GM18499 (cell line): ENCODE results near the gene MAN1B1.

Experiments used
- ATAC-seq: cut with Tn5 transposase; IDR thresholded peaks from one replicate; pipeline ENCODE4 v1.9.1; 2021; ENCODE audit warnings: moderate number of reproducible peaks; ENCODE audit not compliant: insufficient read depth, unreplicated experiment

The MAN1B1 gene

GRCh38 chr9:137140151-137141012 lies 53.6 kb downstream of the MAN1B1 start:
- ATAC-seq, result no peak

- no peak for ATAC-seq
Observed at GRCh38 chr9:137141050-137141810, 54.4 kb downstream of the MAN1B1 start.

GRCh38 chr9:137141976-137142936 lies 55.5 kb downstream of the MAN1B1 start:
- no peak for ATAC-seq

GRCh38 chr9:137143459-137143858 lies 56.7 kb downstream of the MAN1B1 start:
- no peak for ATAC-seq

- ATAC-seq, result no peak
Observed at GRCh38 chr9:137145731-137146526, 59.1 kb downstream of the MAN1B1 start.

- ATAC-seq, result no peak
Observed at GRCh38 chr9:137146527-137146918, 59.7 kb downstream of the MAN1B1 start.

GRCh38 chr9:137147091-137147792 lies 60.5 kb downstream of the MAN1B1 start:
- no peak for ATAC-seq

- ATAC-seq, result no peak
Observed at GRCh38 chr9:137147793-137148160, 61.0 kb downstream of the MAN1B1 start.

GRCh38 chr9:137148242-137148641 lies 61.5 kb downstream of the MAN1B1 start:
- ATAC-seq, result no peak

GRCh38 chr9:137148661-137149060 lies 61.9 kb downstream of the MAN1B1 start:
- no peak for ATAC-seq

- ATAC-seq, result no peak
Observed at GRCh38 chr9:137149363-137149762, 62.6 kb downstream of the MAN1B1 start.

- no peak for ATAC-seq
Observed at GRCh38 chr9:137149942-137150616, 63.3 kb downstream of the MAN1B1 start.

GRCh38 chr9:137150617-137151457 lies 64.1 kb downstream of the MAN1B1 start:
- no peak for ATAC-seq

- ATAC-seq, result no peak
Observed at GRCh38 chr9:137152844-137153405, 66.1 kb downstream of the MAN1B1 start.

- ATAC-seq, result no peak
Observed at GRCh38 chr9:137156567-137157375, 70.0 kb downstream of the MAN1B1 start.

- no peak for ATAC-seq
Observed at GRCh38 chr9:137157618-137158415, 71.0 kb downstream of the MAN1B1 start.
